HL-60 (cell line): ENCODE results near the gene PCK1.

Source experiments
- POLR2AphosphoS5 ChIP-seq: IDR thresholded peaks from 2 replicates; pipeline ENCODE4 v1.6.1; 2012; ENCODE audit warnings: low read depth
- SPI1 ChIP-seq: IDR thresholded peaks from 2 replicates; pipeline ENCODE4 v1.6.1; 2012; ENCODE audit warnings: low read depth, mild to moderate bottlenecking, borderline replicate concordance
- TF ChIP-seq, protein P1 (sequence below): IDR thresholded peaks from one replicate; pipeline ENCODE4 v1.5.1; 2011; ENCODE audit warnings: low read length, control low read depth, inconsistent platforms; ENCODE audit not compliant: insufficient read depth
- TF ChIP-seq, protein P2 (sequence below): IDR thresholded peaks from 2 replicates; pipeline ENCODE4 v1.6.1; 2012; ENCODE audit warnings: low read depth; ENCODE audit not compliant: insufficient replicate concordance

DNA sequence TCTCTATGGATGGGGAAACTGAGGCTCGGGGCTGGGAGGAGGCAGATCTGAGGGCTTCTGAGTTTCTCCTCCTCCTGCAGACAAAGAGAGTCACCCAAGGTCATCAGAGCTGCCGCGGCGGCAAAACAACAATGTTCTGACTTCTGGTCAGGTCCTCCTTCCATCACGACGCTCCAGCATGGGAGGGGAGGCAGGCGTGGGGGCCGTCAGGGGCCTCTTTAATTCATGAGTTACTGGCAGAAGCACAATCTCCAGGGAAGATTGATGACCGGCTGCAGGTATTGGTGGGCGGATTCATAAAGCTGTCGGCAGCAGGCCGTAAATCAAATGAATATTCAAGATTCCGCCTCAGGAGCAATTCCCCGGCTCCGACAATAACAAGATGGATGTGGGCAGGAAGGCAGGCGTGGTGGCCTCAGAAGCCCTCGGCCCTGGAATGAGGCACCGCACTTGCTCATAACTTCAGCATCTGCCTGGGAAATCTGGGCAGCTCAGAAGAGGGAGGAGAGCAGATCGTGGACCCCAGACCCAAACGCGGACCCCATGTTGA, 19.1 kb downstream of the PCK1 start:
- TF ChIP-seq, protein P1, sequence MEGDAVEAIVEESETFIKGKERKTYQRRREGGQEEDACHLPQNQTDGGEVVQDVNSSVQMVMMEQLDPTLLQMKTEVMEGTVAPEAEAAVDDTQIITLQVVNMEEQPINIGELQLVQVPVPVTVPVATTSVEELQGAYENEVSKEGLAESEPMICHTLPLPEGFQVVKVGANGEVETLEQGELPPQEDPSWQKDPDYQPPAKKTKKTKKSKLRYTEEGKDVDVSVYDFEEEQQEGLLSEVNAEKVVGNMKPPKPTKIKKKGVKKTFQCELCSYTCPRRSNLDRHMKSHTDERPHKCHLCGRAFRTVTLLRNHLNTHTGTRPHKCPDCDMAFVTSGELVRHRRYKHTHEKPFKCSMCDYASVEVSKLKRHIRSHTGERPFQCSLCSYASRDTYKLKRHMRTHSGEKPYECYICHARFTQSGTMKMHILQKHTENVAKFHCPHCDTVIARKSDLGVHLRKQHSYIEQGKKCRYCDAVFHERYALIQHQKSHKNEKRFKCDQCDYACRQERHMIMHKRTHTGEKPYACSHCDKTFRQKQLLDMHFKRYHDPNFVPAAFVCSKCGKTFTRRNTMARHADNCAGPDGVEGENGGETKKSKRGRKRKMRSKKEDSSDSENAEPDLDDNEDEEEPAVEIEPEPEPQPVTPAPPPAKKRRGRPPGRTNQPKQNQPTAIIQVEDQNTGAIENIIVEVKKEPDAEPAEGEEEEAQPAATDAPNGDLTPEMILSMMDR, result no peak
- no peak for TF ChIP-seq POLR2AphosphoS5
- TF ChIP-seq, protein P2, sequence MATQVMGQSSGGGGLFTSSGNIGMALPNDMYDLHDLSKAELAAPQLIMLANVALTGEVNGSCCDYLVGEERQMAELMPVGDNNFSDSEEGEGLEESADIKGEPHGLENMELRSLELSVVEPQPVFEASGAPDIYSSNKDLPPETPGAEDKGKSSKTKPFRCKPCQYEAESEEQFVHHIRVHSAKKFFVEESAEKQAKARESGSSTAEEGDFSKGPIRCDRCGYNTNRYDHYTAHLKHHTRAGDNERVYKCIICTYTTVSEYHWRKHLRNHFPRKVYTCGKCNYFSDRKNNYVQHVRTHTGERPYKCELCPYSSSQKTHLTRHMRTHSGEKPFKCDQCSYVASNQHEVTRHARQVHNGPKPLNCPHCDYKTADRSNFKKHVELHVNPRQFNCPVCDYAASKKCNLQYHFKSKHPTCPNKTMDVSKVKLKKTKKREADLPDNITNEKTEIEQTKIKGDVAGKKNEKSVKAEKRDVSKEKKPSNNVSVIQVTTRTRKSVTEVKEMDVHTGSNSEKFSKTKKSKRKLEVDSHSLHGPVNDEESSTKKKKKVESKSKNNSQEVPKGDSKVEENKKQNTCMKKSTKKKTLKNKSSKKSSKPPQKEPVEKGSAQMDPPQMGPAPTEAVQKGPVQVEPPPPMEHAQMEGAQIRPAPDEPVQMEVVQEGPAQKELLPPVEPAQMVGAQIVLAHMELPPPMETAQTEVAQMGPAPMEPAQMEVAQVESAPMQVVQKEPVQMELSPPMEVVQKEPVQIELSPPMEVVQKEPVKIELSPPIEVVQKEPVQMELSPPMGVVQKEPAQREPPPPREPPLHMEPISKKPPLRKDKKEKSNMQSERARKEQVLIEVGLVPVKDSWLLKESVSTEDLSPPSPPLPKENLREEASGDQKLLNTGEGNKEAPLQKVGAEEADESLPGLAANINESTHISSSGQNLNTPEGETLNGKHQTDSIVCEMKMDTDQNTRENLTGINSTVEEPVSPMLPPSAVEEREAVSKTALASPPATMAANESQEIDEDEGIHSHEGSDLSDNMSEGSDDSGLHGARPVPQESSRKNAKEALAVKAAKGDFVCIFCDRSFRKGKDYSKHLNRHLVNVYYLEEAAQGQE, result no peak
- TF ChIP-seq SPI1, result no peak
